ENCODE data around the gene MTFP1.
A peak's percentile ranks its signal among the peaks of the same experiment; 100 is the strongest.
"Not testable (repeated sequence)": the region's sequence is repeated elsewhere in the genome, so short reads cannot be mapped to it uniquely, and the experiment has no call there.

MTFP1 gene

DNA sequence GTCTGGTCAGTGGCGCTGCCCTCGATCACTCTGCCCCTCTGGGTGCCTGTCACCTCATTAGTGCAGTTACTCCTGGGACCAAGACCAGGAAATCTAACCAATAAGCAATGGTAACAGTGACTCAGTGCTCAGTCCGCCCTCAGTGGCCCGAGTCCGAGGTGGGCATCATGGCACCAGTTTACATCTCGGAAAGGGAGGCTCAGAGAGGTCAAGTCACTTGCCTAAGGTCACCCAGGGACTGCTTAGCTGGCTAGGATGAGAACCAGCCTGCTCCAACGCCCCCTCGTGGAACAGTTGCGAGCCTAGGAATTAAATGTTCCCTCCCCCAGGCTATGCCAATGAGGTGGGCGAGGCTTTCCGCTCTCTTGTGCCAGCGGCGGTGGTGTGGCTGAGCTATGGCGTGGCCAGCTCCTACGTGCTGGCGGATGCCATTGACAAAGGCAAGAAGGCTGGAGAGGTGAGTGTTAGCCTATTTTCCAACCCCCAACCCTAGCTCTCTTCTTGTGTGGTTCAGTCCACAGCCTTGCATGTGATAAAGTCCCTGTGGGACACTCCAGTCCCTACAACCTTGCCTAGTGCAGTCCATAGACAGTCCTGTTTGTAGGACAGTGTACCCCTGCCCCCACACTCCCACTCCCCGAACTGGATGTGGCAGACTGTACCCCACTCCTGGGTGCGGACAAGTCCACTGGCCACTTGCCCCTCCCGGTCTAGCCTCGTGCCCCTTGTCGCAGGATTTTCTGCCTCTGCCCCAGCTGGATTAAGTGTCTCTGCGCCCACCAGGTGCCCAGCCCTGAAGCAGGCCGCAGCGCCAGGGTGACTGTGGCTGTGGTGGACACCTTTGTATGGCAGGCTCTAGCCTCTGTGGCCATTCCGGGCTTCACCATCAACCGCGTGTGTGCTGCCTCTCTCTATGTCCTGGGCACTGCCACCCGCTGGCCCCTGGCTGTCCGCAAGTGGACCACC lies 1.1 kb downstream of the MTFP1 start:
- DNase-seq (ENCODE audit: low spot score), result peak; percentile 58

DNA sequence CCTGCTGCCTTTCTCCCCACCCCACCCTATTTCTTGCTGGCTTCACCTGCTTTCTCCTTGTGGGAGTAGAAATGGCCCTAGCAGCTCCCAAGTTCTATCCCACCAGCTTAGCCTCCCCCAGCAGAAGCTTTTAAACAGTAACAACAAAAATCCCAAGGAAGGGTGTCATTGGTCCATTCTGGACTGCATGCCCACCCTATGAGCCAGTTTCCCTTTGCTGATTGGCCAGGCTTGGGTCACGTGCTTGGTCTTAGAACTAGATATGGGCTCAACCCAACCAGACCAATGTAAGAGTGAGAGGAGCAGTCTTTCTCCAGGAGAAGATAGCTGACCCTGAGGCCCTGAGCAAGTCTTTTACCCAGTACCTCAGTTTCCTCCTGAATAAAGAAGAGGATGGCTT lies 2.3 kb downstream of the MTFP1 start:
- DNase-seq (ENCODE audit: low spot score), result no peak

DNA sequence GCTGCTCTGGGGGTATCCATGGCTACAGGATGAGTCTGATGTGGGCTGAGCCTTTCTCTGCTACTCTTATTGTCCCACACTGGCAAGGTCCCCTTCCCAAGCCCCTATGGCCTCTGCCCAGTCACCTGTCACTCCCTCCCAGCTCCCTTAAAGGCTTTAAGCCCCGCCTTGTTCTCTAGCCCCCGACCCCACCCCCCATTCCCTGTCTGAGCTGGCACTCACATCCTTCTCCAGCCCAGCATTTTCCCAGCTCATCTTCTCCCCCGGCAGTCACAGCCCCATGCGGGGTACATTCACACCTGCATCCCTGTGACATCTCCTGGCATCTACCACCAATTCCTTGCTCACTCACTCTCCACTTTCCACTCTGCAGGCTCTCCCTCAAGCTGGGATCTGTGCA lies 4.3 kb downstream of the MTFP1 start:
- no peak for DNase-seq (ENCODE audit: low spot score)

DNA sequence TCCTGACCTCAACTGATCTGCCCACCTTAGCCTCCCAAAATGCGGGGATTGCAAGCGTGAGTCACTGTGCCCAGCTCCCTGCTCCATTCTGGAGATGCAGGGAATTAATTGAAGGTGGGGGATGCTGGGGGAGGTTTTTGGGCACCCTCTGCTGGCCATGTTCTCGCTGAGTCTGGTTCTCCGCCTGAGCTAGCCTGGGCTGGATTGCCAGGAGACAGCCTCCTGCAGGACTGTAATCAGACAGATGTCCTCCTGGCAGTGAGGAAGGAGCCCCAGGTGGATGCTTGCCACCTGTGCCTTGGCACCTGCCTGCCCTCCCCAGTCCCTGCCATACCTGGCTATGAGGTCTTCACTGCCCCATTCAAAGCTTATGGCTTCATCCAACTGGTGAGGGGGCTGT lies 5.4 kb downstream of the MTFP1 start:
- no peak for DNase-seq (ENCODE audit: low spot score)

DNA sequence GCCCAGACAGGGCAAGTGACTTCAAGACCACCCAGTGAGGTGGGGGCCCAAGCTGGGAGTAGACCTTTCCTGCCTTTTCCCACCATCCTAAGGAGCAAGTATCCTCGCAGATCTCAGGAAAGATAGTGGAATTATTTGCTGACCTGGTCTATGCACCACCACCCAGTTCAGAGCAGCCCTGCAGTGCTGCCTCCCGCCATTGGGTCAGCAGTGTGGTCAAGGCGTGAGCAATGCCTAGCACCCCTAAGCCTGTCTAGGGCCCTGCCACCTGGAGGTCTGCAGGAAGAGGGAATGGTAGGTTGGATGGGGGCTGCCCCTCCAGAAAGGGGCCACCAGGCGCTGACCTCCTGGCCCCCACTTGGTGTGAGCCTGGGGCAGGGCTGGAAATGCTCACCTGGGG lies 6.5 kb downstream of the MTFP1 start:
- no peak for DNase-seq (ENCODE audit: low spot score)

DNA sequence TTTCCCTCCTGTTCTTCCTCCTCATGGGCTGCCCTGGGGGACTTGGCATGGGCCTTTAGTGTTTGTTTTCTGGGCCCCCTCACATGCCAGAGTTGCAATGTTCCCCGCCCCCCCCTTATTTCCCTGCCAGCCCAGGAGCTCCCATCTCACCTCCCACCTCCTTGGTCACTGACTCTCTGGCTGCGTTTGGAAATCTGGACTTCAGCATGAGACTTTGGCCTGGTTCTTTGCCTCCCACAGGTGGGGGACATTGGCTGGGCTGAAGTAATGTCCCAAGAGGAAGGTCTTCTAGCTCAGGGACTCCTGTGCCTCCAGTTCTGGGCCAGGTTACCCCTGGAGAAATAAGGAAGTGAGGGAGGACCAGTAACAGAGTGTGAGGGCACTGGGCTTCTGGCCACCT lies 7.0 kb downstream of the MTFP1 start:
- DNase-seq (ENCODE audit: low spot score), result no peak

DNA sequence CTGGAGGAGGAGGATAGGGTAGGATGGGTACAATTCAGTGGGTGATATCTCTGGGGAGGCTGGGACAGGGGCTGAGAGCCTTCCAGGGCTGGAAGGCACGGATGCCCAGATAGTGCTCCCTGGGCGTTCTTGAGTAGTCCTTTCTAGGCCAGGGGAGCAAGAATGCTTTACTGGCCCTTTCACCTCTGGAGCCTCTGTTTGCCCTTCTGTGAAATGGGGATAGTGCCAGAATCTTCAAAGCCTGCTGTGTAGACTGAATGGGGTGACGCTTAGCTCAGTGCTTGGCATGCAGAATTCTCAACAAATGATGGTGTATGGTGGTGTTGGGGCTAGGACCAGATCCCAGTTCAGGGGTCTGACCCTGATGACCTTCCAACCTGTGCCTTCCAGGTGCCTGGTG lies 7.7 kb downstream of the MTFP1 start:
- no peak for DNase-seq (ENCODE audit: low spot score)

DNA sequence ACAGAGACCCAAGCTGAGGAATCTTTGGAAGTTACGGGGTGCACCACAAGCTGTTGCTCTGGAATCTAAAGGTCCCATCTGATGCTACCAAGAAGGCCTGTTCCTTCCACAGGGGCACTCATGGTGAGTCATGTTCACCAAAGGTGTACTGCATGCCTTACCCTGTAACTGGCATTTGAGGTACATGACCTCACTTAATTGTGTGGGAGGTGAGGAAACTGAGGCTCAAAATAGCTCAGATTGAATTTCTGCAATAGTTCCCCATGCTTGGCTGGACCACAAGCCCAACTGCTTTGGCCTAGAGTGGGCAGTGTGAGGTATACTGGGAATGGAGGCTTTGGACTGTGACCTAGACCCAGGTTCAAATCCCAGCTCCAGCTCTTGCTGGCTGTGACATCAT lies 8.2 kb downstream of the MTFP1 start:
- no peak for DNase-seq (ENCODE audit: low spot score)

DNA sequence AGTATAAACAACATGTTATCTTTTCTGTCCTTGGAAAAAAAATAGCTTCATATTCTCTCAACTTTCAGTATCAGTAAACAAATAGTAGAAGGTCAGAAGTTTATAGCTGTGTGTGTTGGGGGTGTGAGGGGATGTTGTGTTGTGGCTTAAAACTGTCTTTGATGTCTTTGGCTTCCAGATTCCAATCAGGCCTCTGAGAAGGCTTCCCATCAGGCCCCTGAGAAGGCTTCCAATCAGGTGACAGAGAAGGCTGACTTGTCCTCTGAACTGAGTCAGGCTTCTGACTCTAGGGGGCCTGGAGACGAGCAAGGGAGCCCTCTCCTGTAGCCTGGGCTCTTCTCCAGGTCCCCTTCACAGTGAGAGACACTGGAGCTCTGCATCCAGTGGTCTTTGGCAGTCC lies 9.3 kb downstream of the MTFP1 start:
- DNase-seq (ENCODE audit: low spot score), result no peak

DNA sequence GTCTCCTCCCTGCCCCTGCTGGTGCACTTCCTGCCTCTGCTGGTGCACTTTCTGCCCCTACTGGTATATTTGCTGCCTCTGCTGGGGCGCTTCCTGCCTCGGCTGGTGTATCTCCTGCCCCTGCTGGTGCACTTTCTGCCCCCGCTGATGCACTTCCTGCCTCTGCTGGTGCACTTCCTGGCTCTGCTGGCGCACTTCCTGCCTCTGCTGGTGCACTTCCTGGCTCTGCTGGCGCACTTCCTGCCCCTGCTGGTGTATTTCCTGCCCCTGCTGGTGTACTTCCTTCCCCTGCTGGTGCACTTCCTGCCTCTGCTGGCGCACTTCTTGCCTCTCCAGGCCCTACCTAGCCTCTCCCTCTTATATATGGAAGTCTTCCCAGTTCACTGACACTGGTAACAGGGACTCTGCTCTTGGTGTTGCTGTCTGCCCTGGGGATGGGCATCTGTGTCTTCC lies 10.1 kb downstream of the MTFP1 start:
- DNase-seq (ENCODE audit: low spot score), result no peak

DNA sequence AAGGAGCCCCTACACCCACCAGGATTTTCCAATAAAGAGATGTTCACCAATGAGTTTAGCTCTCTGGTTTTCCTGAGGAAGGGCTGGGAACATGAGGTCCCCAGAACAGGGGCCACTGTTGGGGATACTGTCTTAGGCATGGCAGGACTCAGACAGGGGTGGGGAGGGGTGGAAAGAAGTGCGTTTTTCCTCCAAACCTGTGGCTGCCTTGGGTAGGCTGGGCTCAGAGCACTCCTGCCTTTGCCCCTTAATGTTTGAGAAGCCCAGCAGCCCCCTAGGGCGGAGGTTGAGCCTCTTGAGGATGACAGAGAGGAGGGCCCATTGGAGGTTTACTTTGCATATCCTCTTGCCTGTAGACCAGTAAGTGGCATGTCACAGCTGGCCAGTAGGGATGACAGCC lies 10.6 kb downstream of the MTFP1 start:
- no peak for DNase-seq (ENCODE audit: low spot score)

DNA sequence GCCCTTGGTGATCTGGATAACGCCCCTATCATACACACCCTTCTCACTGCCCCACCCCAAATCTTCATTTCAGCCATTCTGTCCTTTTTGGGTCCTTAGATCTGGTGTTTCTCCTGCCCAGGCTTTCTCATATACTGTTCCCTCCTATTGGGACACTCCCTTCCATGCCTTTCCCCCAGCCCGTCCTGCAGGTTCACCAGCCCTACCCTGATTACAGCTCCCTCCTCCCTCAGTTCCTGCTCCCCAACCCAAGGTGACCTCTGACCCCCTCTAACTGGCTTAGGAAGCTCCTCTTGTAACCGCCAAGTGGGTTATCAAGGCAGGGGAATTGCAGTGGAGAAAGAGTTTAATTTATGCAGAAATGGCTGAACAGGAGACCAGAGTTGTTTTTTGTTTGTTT lies 13.0 kb downstream of the MTFP1 start:
- no peak for DNase-seq (ENCODE audit: low spot score)

DNA sequence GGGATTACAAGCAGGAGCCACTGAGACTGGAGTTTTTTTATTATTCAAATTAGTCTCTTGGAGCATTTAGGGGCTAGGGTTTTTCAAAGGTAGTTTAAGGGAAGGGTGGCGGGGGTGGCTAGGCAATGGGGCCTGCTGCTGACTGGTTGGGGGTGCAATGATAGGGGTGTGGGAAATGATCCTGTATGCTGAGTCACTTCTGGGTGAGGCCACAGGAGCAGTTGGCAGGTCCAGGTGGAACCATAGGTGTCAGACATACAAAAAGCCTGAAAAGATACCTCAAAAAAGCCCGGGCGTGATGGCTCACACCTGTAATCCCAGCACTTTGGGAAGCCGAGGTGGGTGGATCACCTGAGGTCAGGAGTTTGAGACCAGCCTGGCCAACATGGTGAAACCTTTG lies 13.7 kb downstream of the MTFP1 start:
- DNase-seq (ENCODE audit: low spot score), result no peak

DNA sequence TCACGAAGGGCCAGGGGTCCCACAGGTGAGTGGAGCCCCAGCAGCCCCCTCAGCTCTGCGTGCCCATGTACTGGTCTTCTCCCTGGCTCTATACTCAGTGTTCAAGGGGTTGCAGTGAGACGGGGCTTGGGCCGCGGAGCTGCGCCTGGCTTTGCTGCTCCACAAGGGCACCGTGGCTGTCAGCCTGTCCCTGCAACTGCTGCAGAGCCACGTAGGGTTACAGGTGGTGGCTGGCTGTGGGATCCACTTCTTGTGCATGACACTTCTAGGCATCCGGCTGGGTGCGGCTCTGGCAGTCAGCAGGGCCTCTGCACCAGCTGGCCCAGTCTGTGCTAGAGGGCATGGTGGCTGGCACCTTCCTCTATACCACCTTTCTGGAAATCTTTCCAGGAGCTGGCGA lies 14.3 kb downstream of the MTFP1 start:
- no peak for DNase-seq (ENCODE audit: low spot score)

DNA sequence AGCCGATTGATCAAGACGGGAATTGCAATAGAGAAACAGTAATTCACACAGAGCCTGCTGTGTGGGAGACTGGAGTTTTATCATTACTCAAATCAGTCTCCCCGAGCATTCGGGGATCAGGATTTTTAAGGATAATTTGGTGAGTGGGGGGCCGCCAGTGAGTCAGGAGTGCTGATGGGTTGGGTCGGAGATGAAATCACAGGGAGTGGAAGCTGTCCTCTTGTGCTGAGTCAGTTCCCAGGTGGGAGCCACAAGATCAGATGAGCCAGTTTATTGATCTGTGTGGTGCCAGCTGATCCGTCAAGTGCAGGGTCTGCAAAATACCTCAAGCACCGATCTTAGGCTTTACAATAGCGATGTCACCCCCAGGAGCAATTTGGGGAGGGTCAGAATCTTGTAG lies 15.5 kb downstream of the MTFP1 start:
- no peak for DNase-seq (ENCODE audit: low spot score)

DNA sequence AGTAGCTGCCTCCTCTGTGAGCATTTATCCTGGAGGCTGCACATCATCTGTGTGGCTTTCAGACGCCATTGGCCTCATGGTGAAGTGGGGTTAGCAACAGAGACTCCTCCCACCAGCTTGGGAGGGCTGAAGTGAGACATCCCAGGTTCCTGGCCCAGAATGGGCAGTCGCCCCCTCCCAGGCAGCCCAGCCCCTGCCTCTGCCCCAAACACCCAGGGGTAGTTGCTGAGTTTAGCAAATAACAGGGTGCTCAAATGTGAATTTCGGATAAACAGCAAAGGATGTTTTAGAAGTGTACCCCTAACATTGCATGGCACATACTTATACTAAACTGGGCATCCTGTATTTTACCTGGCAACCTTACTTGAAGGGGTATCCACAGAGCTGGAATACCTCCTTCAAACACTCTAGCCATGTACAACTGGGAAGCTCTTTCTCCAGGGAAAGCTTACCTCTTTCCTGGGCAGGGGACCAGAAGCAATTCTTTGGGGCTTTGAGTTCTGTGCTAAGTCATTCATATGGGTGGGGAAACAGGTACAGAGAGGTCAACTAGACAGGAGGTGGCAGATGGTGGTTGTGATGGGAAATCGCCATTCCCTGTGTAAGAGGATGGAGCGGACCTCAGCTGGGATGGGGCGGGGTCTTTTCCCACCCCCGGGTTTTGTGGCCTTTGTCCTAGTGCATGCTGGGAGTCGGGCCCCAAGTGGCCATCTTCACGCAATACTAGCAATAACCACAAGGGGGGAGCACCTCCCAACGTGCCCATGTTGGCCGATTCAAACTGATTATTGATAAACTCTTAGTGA lies 19.3 kb downstream of the MTFP1 start:
- DNase-seq (ENCODE audit: low spot score), result peak; percentile 49

DNA sequence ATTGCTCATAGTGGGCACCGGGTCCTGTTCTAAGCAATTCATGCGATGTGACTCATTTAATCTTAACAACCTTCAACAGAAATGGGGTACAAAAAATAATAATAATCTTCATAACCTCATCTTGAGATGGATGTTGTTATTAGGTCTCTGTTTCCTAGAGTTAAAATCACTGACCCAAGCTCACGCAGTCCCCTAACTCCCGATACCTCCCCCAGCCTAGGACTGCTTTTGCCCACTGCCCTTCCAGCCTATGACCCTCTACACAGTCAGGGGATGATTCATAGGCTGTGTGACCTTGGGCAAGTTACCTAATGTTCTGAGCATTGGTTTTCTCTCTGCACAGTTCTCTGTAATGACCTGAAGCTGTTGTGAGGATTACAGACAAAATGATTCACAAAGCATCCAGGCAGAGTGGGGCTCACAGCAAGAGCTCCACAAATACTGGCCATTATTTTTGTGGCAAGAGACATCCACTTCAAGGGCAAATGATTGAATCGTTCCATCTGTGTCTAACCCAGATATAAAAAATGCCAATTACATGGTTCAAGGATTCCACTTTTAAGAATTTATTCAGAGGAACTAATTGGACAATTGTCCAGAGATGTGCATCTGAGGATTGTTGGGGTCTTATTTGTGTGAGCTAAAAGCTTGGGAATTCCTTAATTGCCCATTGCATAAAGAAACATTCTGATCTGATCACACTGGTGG lies 20.0 kb downstream of the MTFP1 start:
- no peak for DNase-seq (ENCODE audit: low spot score)

DNA sequence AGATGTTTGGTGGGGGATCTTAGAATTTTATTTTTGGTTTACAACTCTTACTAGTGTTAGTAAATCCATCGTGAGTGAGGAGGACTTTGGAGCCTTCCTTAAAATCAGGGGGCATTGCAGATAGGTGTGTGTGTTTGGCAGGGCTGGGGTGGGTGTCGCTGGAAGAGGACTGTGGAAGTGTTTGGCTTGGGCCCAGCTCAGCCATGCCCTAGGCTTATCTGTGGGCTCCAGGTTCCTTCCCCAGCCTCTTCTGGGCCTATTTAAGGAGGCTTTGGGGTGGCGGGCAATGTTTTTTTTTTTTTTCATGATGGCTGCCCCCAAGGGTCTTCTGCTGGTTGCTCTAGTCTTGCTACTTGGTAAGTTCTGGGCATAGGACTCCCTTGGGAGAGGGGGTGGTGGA lies 22.1 kb downstream of the MTFP1 start:
- no peak for DNase-seq (ENCODE audit: low spot score)

DNA sequence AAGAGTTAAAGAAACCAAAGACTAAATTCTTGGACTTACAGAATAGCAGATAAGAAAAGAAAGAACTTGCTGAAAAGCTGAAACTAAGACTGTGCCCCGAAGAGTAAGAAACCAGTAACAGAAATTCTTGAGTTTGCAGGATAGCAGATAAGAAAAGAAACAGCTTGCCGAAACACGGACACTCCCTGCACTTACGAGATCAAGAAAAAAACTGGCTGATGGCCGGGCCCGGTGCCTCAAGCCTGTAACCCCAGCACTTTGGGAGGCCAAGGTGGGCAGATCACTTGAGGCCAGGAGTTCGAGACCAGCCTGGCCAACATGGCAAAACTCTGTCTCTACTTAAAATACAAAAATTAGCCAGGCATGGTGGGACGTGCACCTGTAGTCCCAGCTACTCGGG lies 25.9 kb downstream of the MTFP1 start:
- DNase-seq (ENCODE audit: low spot score), result not testable (repeated sequence)

DNA sequence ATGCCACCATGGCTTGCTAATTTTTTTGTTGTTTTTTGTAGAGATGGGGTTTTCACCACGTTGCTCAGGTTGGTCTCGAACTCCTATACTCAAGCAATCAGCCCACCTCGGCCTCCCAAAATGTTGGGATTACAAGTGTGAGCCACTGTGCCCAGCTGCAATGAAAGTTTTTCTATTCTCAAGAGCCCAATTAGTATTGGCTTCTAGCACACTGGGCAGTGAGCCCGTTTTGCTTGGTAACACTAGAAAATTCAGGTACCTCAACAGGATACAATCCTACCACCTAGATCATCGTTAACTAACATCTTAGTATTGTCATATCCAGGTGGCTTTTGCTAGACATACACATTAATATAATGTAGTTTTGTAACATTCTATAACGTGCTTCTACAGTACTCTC lies 27.3 kb downstream of the MTFP1 start:
- no peak for DNase-seq (ENCODE audit: low spot score)

DNA sequence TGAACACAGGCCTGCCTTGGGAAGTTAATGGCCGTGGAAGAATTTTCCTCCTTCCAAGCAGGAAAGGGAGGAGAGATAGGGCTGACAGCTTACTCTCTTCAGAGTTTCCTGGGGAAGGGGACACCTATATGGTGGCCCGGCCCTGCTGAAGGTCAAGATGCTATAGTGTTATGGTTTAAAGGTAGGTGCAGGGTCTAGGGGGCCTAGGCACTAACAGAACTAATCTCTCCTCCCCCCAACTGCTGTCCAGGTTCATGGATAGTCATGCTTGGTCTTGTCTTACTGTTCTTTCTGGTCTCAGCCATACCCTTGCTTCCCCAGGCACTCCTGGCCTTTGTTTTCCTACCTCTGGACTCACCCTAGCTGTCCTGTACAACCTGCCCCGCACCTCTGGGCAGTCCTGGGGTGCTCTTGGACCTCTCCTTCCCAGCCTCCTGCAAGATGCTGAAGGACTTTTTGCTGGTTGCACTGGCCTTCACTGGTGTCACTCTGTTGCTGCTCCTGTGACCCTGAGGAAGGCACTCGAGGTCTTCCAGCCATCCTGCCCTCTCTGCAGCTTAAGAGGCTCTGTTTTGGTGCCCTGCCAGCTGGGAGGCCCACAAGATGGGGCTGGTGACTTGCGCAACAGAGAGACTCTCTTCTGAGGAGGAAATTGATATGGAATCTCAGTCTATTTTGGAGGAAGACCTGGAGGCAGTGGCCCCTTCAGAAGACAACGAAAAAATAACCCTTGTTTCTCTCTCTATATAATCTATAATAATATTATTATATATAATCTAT lies 28.4 kb downstream of the MTFP1 start:
- DNase-seq (ENCODE audit: low spot score), result no peak
